Activated CD4-positive, alpha-beta memory T cell treated with anti-CD3 and anti-CD28 coated beads, Interleukin-2, amount 10 ng/mL, durations not matched to agents 7 days and 5 days (primary cell): ENCODE measurements around the gene LHX6. TPM values are rescaled to one million over a fixed set of nuclear protein-coding genes. Genes with fewer than 3 reads are reported as not detected.

Experiments
- CTCF ChIA-PET: fragments of 350-600 bp; sonication (Branson Sonifier 250); formaldehyde crosslinking; loops from one replicate; lab custom pipeline; 2021; ENCODE audit warnings: antibody characterized with exemption, inconsistent platforms; lab: Charles Lee
- POLR2A ChIA-PET: fragments of 350-600 bp; sonication (Branson Sonifier 250); formaldehyde crosslinking; loops from one replicate; lab custom pipeline; 2021; ENCODE audit warnings: antibody characterized with exemption; lab: Charles Lee
- DNase-seq: peaks from one replicate; pipeline ENCODE4 v3.0.0-alpha.2; 2020
- H3K27ac Mint-ChIP-seq: one replicate; pipeline ENCODE4 v1.8.0; 2021; ENCODE audit warnings: mild to moderate bottlenecking, mixed read lengths
- H3K27me3 Mint-ChIP-seq: one replicate; pipeline ENCODE4 v1.8.0; 2021; ENCODE audit warnings: mixed read lengths
- H3K36me3 Mint-ChIP-seq: one replicate; pipeline ENCODE4 v1.8.0; 2021; ENCODE audit warnings: low read depth, mixed read lengths
- H3K4me1 Mint-ChIP-seq: one replicate; pipeline ENCODE4 v1.8.0; 2021; ENCODE audit warnings: mixed read lengths
- H3K4me3 Mint-ChIP-seq: one replicate; pipeline ENCODE4 v1.8.0; 2021; ENCODE audit warnings: mild to moderate bottlenecking, mixed read lengths
- H3K9me3 Mint-ChIP-seq: one replicate; pipeline ENCODE4 v1.8.0; 2021; ENCODE audit warnings: mixed read lengths
- total RNA-seq, 2 experiments: library from RNA; stranded (reverse); gene quantifications; one replicate each; pipeline ENCODE4 v1.2.3, GENCODE V29; 2021

The LHX6 gene
- total RNA-seq, 2 experiments from 2014 or later, result not detected

- ChIA-PET POLR2A (no interaction called here), CTCF (no interaction called here)
- Mint-ChIP-seq H3K4me3 (no peak overlapping the region), H3K9me3 (no peaks in the 10 kb centered on the region), H3K4me1 (peaks cover 23% of the 10 kb centered on the region), H3K27ac (no peak overlapping the region), H3K36me3 (peaks cover 32% of the 10 kb centered on the region), H3K27me3 (no peaks in the 10 kb centered on the region)
- DNase-seq, result no peak
Measured at GRCh38 chr9:122258886-122259415, 30.2 kb upstream of the LHX6 start.

- POLR2A ChIA-PET, result no interaction called here
- no peak overlapping the region for H3K4me3 Mint-ChIP-seq
- H3K27me3 Mint-ChIP-seq, result no peaks in the 10 kb centered on the region
- H3K36me3 Mint-ChIP-seq, result peaks cover 41% of the 10 kb centered on the region
- no peaks in the 10 kb centered on the region for H3K4me1 Mint-ChIP-seq
- no peak for DNase-seq
- CTCF ChIA-PET, result no interaction called here
- no peak overlapping the region for H3K27ac Mint-ChIP-seq
- no peaks in the 10 kb centered on the region for H3K9me3 Mint-ChIP-seq
Measured at GRCh38 chr9:122256206-122256605, 27.4 kb upstream of the LHX6 start.

DNA sequence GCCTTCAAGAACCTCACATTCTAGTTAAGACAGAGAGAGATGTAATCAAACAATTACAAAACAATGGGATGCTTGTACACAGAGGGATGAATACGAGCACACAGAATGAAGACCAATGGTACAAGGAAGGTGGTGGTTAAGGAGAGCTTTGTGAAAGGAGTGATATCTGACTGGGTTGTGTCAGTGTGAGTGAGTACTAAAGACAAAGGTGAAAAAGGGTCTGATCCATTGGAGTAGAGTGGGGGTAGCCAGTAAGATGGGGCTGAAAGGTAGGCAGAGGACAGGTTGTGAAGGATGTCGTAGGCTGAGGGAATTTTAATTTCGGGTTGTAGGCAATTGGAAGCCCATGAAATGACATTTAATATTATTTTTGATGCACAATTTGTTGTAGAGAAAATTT lies 26.0 kb upstream of the LHX6 start:
- Mint-ChIP-seq H3K27me3 (no peaks in the 10 kb centered on the region), H3K27ac (no peak overlapping the region), H3K4me1 (no peaks in the 10 kb centered on the region), H3K4me3 (no peak overlapping the region), H3K9me3 (no peaks in the 10 kb centered on the region), H3K36me3 (peaks cover 46% of the 10 kb centered on the region)
- ChIA-PET POLR2A (no interaction called here), CTCF (no interaction called here)
- DNase-seq, result no peak

GRCh38 chr9:122252796-122253195 lies 24.0 kb upstream of the LHX6 start:
- no peak for DNase-seq
- CTCF ChIA-PET, result no interaction called here
- no peak overlapping the region for H3K27ac Mint-ChIP-seq

DNA sequence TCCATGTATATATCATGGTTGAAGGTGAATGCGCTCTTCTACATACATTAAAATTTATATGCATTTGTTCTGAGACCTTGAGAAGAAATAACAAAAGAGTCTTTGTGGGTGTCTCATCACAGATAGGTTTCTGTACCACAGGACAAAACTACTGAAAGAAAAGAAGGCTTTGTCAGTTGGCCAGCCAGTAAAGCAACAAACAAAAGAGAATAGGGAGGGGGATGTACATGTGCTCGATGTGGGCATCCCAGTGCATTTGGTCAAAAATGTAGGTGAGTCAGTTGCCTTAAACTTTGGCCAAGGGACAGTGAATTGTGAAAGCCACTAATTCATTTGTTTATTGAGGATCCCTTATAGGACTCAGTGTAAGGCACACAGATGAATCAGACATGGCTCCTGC lies 22.6 kb upstream of the LHX6 start:
- POLR2A ChIA-PET, result interaction anchor here (2.2 kb wide), 1 partner anchor 14 kb away, joined by 10 read pairs; the partner anchor contains the start of genes MRRF and RBM18
- Mint-ChIP-seq H3K4me1 (no peaks in the 10 kb centered on the region), H3K36me3 (peaks cover 46% of the 10 kb centered on the region), H3K27ac (no peak overlapping the region), H3K4me3 (no peak overlapping the region), H3K27me3 (no peaks in the 10 kb centered on the region), H3K9me3 (no peaks in the 10 kb centered on the region)
- CTCF ChIA-PET, result interaction anchor here (1.4 kb wide), 1 partner anchor 100 kb away, joined by 3 read pairs; no protein-coding TSS in a partner anchor
- no peak for DNase-seq

More at GRCh38 chr9:122252796-122253195, 24.0 kb upstream of the LHX6 start:
- Mint-ChIP-seq H3K27me3 (no peaks in the 10 kb centered on the region), H3K4me3 (no peak overlapping the region), H3K36me3 (peaks cover 42% of the 10 kb centered on the region), H3K4me1 (no peaks in the 10 kb centered on the region), H3K9me3 (no peaks in the 10 kb centered on the region)
- POLR2A ChIA-PET, result interaction anchor here (2.2 kb wide), 1 partner anchor 12 kb away, joined by 10 read pairs; the partner anchor contains the start of genes MRRF and RBM18

GRCh38 chr9:122248448-122248865 lies 19.7 kb upstream of the LHX6 start:
- no peak for DNase-seq
- Mint-ChIP-seq H3K9me3 (no peaks in the 10 kb centered on the region), H3K36me3 (peaks cover 63% of the 10 kb centered on the region), H3K27me3 (no peaks in the 10 kb centered on the region), H3K4me1 (no peaks in the 10 kb centered on the region), H3K27ac (no peak overlapping the region), H3K4me3 (no peak overlapping the region)
- ChIA-PET POLR2A (interaction anchor here (1.0 to 2.2 kb wide), 2 partner anchors 16 kb away, joined by 3 to 9 read pairs; partner anchors contain the start of genes MRRF and RBM18), CTCF (no interaction called here)

DNA sequence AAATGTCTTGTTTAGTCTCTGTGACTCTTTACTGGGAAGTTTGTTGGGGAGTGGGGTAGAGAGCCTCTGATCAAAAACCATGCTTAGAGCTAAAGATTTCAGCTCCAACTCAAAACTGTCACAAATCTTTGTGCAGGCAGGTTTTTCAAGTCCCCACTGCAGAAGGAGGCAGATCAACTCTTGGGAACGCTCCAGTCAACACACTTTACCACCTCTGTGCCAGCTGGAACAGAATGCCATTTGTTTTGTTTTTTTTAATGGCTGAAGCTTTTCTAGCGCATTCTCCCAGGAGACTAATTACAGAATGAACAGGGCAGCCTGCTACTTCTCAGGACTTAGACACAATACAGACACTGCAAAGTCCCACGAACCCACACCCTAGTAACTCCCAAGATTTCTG lies 17.9 kb upstream of the LHX6 start:
- ChIA-PET CTCF (interaction anchor here (1.2 kb wide), 1 partner anchor 147 kb away, joined by 3 read pairs; no protein-coding TSS in a partner anchor), POLR2A (no interaction called here)
- peaks cover 64% of the 10 kb centered on the region for H3K36me3 Mint-ChIP-seq
- no peak for DNase-seq
- no peak overlapping the region for H3K4me3 Mint-ChIP-seq
- H3K27me3 Mint-ChIP-seq, result no peaks in the 10 kb centered on the region
- H3K27ac Mint-ChIP-seq, result no peak overlapping the region
- H3K4me1 Mint-ChIP-seq, result no peaks in the 10 kb centered on the region
- H3K9me3 Mint-ChIP-seq, result no peaks in the 10 kb centered on the region

DNA sequence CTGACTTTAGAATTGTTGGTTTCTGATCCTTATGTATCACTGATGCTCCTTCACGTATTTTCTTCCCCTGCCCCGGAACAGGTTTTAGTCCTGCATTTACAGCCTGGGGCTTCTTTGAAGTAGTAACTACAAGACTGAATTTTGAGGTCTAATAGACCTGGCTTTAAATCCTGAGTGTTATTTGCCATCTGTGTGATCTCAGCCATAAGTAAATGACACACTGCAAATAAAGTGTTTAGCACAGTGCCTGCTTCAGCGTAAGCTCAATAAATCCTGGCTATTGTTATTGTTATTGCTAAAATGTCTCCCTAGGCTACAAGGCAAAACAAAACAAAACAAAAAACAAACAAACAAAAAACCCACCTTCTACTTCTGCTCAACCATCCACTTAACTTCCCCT lies 15.6 kb upstream of the LHX6 start:
- CTCF ChIA-PET, result no interaction called here
- POLR2A ChIA-PET, result no interaction called here

GRCh38 chr9:122239722-122240121 lies 11.0 kb upstream of the LHX6 start:
- Mint-ChIP-seq H3K36me3 (peaks cover 36% of the 10 kb centered on the region), H3K27ac (no peak overlapping the region), H3K4me1 (no peaks in the 10 kb centered on the region), H3K4me3 (no peak overlapping the region), H3K27me3 (peaks cover 1% of the 10 kb centered on the region), H3K9me3 (no peaks in the 10 kb centered on the region)
- POLR2A ChIA-PET, result no interaction called here
- CTCF ChIA-PET, result no interaction called here
- DNase-seq, result no peak

More for the DNA sequence above, 15.6 kb upstream of the LHX6 start:
- Mint-ChIP-seq H3K9me3 (no peaks in the 10 kb centered on the region), H3K27ac (no peak overlapping the region), H3K4me3 (no peak overlapping the region), H3K36me3 (peaks cover 58% of the 10 kb centered on the region), H3K27me3 (no peaks in the 10 kb centered on the region), H3K4me1 (no peaks in the 10 kb centered on the region)
- no peak for DNase-seq

DNA sequence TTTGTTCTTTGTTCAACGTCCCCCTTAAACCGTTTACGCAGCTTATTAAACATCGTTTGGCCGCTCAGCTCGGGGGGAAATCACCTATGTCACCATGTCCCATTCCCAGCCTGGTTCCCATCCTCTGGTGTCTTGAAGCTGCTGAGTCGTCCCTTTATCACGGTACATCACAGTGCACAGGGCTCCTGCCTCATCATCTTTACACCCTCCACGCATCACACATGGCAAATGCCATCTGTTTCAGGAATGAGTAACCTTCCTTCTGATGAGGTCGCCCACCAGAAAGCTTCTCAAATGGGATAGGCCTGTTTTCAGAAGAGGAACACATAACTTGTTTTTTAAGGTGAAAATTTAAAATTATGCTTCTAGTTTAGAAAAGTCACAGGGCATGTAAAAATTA lies 7.9 kb upstream of the LHX6 start:
- Mint-ChIP-seq H3K4me3 (no peak overlapping the region), H3K27me3 (peaks cover 11% of the 10 kb centered on the region), H3K4me1 (no peaks in the 10 kb centered on the region), H3K9me3 (no peaks in the 10 kb centered on the region), H3K36me3 (peaks cover 13% of the 10 kb centered on the region), H3K27ac (no peak overlapping the region)
- ChIA-PET CTCF (no interaction called here), POLR2A (no interaction called here)
- DNase-seq, result no peak

DNA sequence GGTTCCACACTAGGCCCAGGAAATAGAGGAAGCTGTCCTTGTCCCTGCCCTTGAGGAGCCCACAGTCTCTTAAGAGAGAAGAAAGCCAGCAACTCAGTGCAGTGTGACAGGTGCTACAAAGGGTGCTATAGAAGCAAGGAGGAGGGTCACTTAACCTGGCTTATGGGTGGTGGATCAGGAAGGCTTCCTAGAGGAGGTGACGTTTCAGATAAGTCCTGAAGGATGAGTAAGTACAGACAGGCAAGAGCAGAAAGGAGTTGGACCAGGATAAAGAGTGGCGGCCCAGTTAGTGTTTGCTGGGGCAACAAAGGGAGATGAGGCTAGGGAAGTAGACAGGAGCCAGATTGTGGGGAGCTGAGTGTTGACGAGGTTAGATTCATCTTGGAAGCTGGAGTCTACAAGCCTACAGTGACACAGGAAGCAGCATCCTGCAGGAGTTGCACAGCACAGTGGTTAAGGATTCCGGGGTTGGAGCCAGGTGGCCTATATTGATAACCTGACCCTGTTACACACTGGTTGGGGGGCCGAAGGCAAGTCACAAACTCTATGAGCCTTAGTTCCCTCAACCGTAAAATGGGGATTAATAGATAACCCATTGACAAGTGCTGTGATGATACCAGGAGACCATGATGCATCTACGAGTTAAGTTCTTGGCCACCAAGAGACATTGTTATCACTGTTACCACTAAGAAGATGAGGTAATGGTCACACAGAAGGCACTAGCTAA lies 5.4 kb upstream of the LHX6 start:
- Mint-ChIP-seq H3K4me3 (no peak overlapping the region), H3K27me3 (peaks cover 14% of the 10 kb centered on the region), H3K36me3 (peaks cover 3% of the 10 kb centered on the region), H3K9me3 (no peaks in the 10 kb centered on the region), H3K4me1 (no peaks in the 10 kb centered on the region), H3K27ac (no peak overlapping the region)
- ChIA-PET CTCF (no interaction called here), POLR2A (no interaction called here)
- DNase-seq, result no peak

- H3K4me1 Mint-ChIP-seq, result no peaks in the 10 kb centered on the region
- no peaks in the 10 kb centered on the region for H3K36me3 Mint-ChIP-seq
- CTCF ChIA-PET, result interaction anchor here (0.6 kb wide), 1 partner anchor 19 kb away, joined by 3 read pairs; no protein-coding TSS in a partner anchor
- DNase-seq, result no peak
- H3K27me3 Mint-ChIP-seq, result peaks cover 18% of the 10 kb centered on the region
- POLR2A ChIA-PET, result no interaction called here
- H3K4me3 Mint-ChIP-seq, result no peak overlapping the region
- no peak overlapping the region for H3K27ac Mint-ChIP-seq
- H3K9me3 Mint-ChIP-seq, result no peaks in the 10 kb centered on the region
Measured at GRCh38 chr9:122232796-122233306, 4.1 kb upstream of the LHX6 start.

DNA sequence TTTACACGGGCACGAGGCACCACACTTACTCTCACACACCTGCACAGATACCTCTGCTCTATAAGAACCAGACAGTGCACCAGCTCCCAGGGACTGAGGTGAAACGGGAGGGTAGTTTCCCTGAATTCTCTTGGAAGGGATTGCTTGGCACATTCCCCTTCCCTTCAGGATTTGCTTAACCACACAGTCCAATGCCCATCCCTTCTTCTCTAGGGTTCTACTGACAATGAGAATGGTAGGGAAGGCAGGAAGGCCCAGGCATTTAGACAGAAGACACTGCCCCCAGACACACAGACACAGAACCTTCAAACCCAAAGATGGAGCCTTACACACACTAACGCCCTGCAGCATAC lies 704 bp upstream of the LHX6 start:
- Mint-ChIP-seq H3K27me3 (peaks cover 39% of the 10 kb centered on the region), H3K4me1 (peaks cover 3% of the 10 kb centered on the region), H3K9me3 (no peaks in the 10 kb centered on the region), H3K36me3 (no peaks in the 10 kb centered on the region), H3K27ac (no peak overlapping the region), H3K4me3 (no peak overlapping the region)
- DNase-seq, result no peak
- CTCF ChIA-PET, result no interaction called here
- POLR2A ChIA-PET, result no interaction called here
